HG02943 (cell line): ENCODE data around the gene VTCN1.
"Not testable (repeated sequence)": the region's sequence is repeated elsewhere in the genome, so short reads cannot be mapped to it uniquely, and the experiment has no call there.

ENCODE experiments used
- ATAC-seq: cut with Tn5 transposase; IDR thresholded peaks from one replicate; pipeline ENCODE4 v1.9.1; 2021; ENCODE audit warnings: mild to moderate bottlenecking, low read depth, moderate library complexity; ENCODE audit not compliant: unreplicated experiment

The VTCN1 gene

GRCh38 chr1:117104986-117105385 is 105.7 kb downstream of the VTCN1 start:
- no peak for ATAC-seq

- not testable (repeated sequence) for ATAC-seq
Observed at GRCh38 chr1:117101858-117102257, 108.9 kb downstream of the VTCN1 start.

GRCh38 chr1:117101334-117101733 is 109.4 kb downstream of the VTCN1 start:
- no peak for ATAC-seq

GRCh38 chr1:117098287-117098890 is 112.3 kb downstream of the VTCN1 start:
- ATAC-seq, result no peak

GRCh38 chr1:117097443-117097842 is 113.3 kb downstream of the VTCN1 start:
- ATAC-seq, result no peak

- ATAC-seq, result no peak
Observed at GRCh38 chr1:117096951-117097408, 113.7 kb downstream of the VTCN1 start.

GRCh38 chr1:117094841-117095604 is 115.7 kb downstream of the VTCN1 start:
- no peak for ATAC-seq

GRCh38 chr1:117093870-117094621 is 116.7 kb downstream of the VTCN1 start:
- peak; percentile 79 for ATAC-seq
